HEK293T (cell line): ENCODE results near the gene KRCC1.

Experiments used
- ARNT ChIP-seq: fragments of 450-650 bp; IDR thresholded peaks from 2 replicates; pipeline ENCODE4 v1.6.1; 2017; ENCODE audit warnings: mild to moderate bottlenecking
- BHLHE40 ChIP-seq: fragments of 450-650 bp; IDR thresholded peaks from 2 replicates; pipeline ENCODE4 v1.6.1; 2016; ENCODE audit warnings: mild to moderate bottlenecking, moderate library complexity, borderline replicate concordance
- FOXA1 ChIP-seq: fragments of 450-650 bp; IDR thresholded peaks from 2 replicates; pipeline ENCODE4 v1.6.1; 2016; ENCODE audit warnings: mild to moderate bottlenecking
- FOXK2 ChIP-seq: fragments of 450-650 bp; IDR thresholded peaks from 2 replicates; pipeline ENCODE4 v1.6.1; 2016; ENCODE audit warnings: mild to moderate bottlenecking
- FOXM1 ChIP-seq: fragments of 450-650 bp; IDR thresholded peaks from 2 replicates; pipeline ENCODE4 v1.6.1; 2017; ENCODE audit warnings: mild to moderate bottlenecking, borderline replicate concordance
- HDGF ChIP-seq: fragments of 450-650 bp; IDR thresholded peaks from 2 replicates; pipeline ENCODE4 v1.6.1; 2017; ENCODE audit warnings: antibody characterized with exemption, borderline replicate concordance
- LEF1 ChIP-seq: fragments of 450-650 bp; IDR thresholded peaks from 2 replicates; pipeline ENCODE4 v1.6.1; 2017; ENCODE audit warnings: mild to moderate bottlenecking, borderline replicate concordance
- NFRKB ChIP-seq: fragments of 450-650 bp; IDR thresholded peaks from 2 replicates; pipeline ENCODE4 v1.6.1; 2016; ENCODE audit warnings: mild to moderate bottlenecking, moderate library complexity
- PKNOX1 ChIP-seq: fragments of 450-650 bp; IDR thresholded peaks from 2 replicates; pipeline ENCODE4 v1.6.1; 2016
- SP1 ChIP-seq: fragments of 450-650 bp; IDR thresholded peaks from 2 replicates; pipeline ENCODE4 v1.6.1; 2017
- SUZ12 ChIP-seq: fragments of 450-650 bp; IDR thresholded peaks from 2 replicates; pipeline ENCODE4 v1.6.1; 2016; ENCODE audit warnings: mild to moderate bottlenecking
- TARDBP ChIP-seq: fragments of 450-650 bp; IDR thresholded peaks from 2 replicates; pipeline ENCODE4 v1.6.1; 2016

DNA sequence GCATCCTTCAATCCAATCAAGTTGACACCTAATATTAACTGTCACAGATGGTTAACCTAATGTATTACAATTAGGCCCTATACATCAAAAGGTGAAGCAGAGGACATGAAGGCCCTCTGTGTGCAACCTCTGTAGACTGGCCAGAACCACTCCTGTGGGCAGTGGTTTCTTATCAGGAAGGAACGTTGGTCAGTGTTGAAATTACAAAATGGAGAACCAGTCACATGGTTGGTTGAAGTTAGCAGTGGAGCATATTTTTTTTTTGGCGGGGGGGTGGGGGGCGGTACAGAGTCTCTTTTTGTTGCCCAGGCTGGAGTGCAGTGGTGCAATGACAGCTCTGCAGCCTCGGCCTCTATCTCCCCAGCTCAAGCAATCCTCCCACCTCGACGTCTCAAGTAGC lies 59.0 kb downstream of the KRCC1 start:
- TF ChIP-seq TARDBP: no peak
- no peak for TF ChIP-seq FOXM1
- TF ChIP-seq FOXK2: no peak
- no peak for TF ChIP-seq FOXA1
- TF ChIP-seq BHLHE40: no peak
- no peak for TF ChIP-seq PKNOX1
- no peak for TF ChIP-seq SP1
- no peak for TF ChIP-seq LEF1
- TF ChIP-seq HDGF: no peak
- TF ChIP-seq NFRKB: no peak
- TF ChIP-seq ARNT: no peak
- TF ChIP-seq SUZ12: no peak
